CD4-positive, alpha-beta T cell treated with Interleukin-10 for 1 hour (primary cell): Measurements from ENCODE around the gene ADPGK.
A peak's percentile ranks its signal among the peaks of the same experiment; 100 is the strongest.
"Not testable (repeated sequence)": the region's sequence is repeated elsewhere in the genome, so short reads cannot be mapped to it uniquely, and the experiment has no call there.

Experiments
- DNase-seq: peaks from one replicate; pipeline ENCODE4 v3.0.0-alpha.2; 2020

ADPGK gene

GRCh38 chr15:72783640-72784455 lies at the start of gene ADPGK:
ADPGK (minus strand) TSS chr15:72783758; CDS start chr15:72783691, 67 bp downstream.
- peak; percentile 96 for DNase-seq

GRCh38 chr15:72827226-72827625 lies 43.7 kb upstream of the ADPGK start:
- no peak for DNase-seq

- no peak for DNase-seq
Measured at GRCh38 chr15:72826611-72827010, 43.1 kb upstream of the ADPGK start.

GRCh38 chr15:72825829-72826228 lies 42.3 kb upstream of the ADPGK start:
- no peak for DNase-seq

- DNase-seq, result no peak
Measured at GRCh38 chr15:72824781-72825180, 41.2 kb upstream of the ADPGK start.

- DNase-seq, result no peak
Measured at GRCh38 chr15:72824112-72824511, 40.6 kb upstream of the ADPGK start.

- DNase-seq, result no peak
Measured at GRCh38 chr15:72820278-72820677, 36.7 kb upstream of the ADPGK start.

- no peak for DNase-seq
Measured at GRCh38 chr15:72818632-72819031, 35.1 kb upstream of the ADPGK start.

GRCh38 chr15:72813345-72814004 lies 29.9 kb upstream of the ADPGK start:
- DNase-seq, result no peak

GRCh38 chr15:72809329-72809728 lies 25.8 kb upstream of the ADPGK start:
- peak; percentile 41 for DNase-seq

GRCh38 chr15:72807346-72807745 lies 23.8 kb upstream of the ADPGK start:
- DNase-seq, result not testable (repeated sequence)

- DNase-seq, result no peak
Measured at GRCh38 chr15:72803006-72803405, 19.4 kb upstream of the ADPGK start.

GRCh38 chr15:72801590-72802325 lies 18.2 kb upstream of the ADPGK start:
- no peak for DNase-seq

GRCh38 chr15:72800833-72801481 lies 17.4 kb upstream of the ADPGK start:
- no peak for DNase-seq

- DNase-seq, result no peak
Measured at GRCh38 chr15:72797834-72798233, 14.3 kb upstream of the ADPGK start.

- DNase-seq, result no peak
Measured at GRCh38 chr15:72797338-72797689, 13.8 kb upstream of the ADPGK start.

GRCh38 chr15:72796515-72797337 lies 13.2 kb upstream of the ADPGK start:
- DNase-seq, result peak; percentile 55

- no peak for DNase-seq
Measured at GRCh38 chr15:72796210-72796514, 12.6 kb upstream of the ADPGK start.

GRCh38 chr15:72793766-72794660 lies 10.5 kb upstream of the ADPGK start:
- DNase-seq, result no peak

GRCh38 chr15:72792431-72792830 lies 8.9 kb upstream of the ADPGK start:
- DNase-seq, result no peak

GRCh38 chr15:72790302-72790910 lies 6.8 kb upstream of the ADPGK start:
- DNase-seq, result no peak
